HCT116 (cell line): ENCODE results near the gene SCD5. TPM values are rescaled to one million over a fixed set of nuclear protein-coding genes. Genes with fewer than 3 reads are reported as not detected.

ENCODE experiments used
- ATAC-seq: fragments of 200-7000 bp; cut with Tn5 transposase; 2 replicates; pipeline ENCODE4 v1.9.1; 2020; ENCODE audit warnings: mild to moderate bottlenecking, moderate library complexity
- BruUV-seq: library from RNA; stranded (reverse); fragments of 400-500 nt; replicated peaks from 2 replicates; lab custom pipeline; 2021; lab: Mats Ljungman, UMichigan
- CTCF ChIA-PET: fragments of 300-600 bp; sonication (Branson Sonifier 250); formaldehyde crosslinking; loops from one replicate; lab custom pipeline; 2021; ENCODE audit warnings: antibody characterized with exemption; lab: Charles Lee
- POLR2A ChIA-PET: fragments of 300-600, 350-600 bp; sonication (Branson Sonifier 250); formaldehyde crosslinking; loops from one replicate; lab custom pipeline; 2021; ENCODE audit warnings: antibody characterized with exemption; lab: Charles Lee
- RAD21 ChIA-PET, 2 experiments: fragments of 300-600 bp; sonication (Branson Sonifier 250); formaldehyde crosslinking; loops; one replicate each; lab custom pipeline; 2023; ENCODE audit warnings: low total read pairs in 2 of 2; ENCODE audit not compliant: uncharacterized antibody in 2 of 2, unreplicated experiment in 2 of 2, low non-redundant PET in 1 of 2; lab: Charles Lee
- DNase-seq: peaks from one replicate; pipeline ENCODE4 v3.0.0-alpha.2; 2010; ENCODE audit warnings: low read depth, low spot score
- H2AFZ ChIP-seq: fragments of 200-600 bp; shearing (Covaris generic), sonication (generic); 2 replicates; pipeline ENCODE4 v1.6.1; 2017; ENCODE audit warnings: low read depth, mixed run types, mixed read lengths, antibody characterized with exemption, low read length; ENCODE audit not compliant: poor library complexity, severe bottlenecking
- H3K27ac ChIP-seq: 2 replicates; pipeline ENCODE4 v1.5.1; 2012; ENCODE audit warnings: low read depth, low read length
- H3K27me3 ChIP-seq: fragments of 200-600 bp; sonication (generic); 2 replicates; pipeline ENCODE4 v1.6.1; 2016; ENCODE audit warnings: mixed run types, low read length, mixed read lengths; ENCODE audit not compliant: insufficient read depth
- H3K36me3 ChIP-seq, 2 experiments: fragments of 200-500 bp in 1 of 2; fragments of 200-600 bp in 1 of 2; sonication (Bioruptor generic) in 1 of 2; sonication (generic) in 1 of 2; 2 replicates each; pipeline versions ENCODE4 v1.5.1 to v1.6.1; 2014 to 2016; ENCODE audit warnings: low read length in 2 of 2, inconsistent platforms in 1 of 2, mixed read lengths in 1 of 2, mixed run types in 1 of 2; ENCODE audit not compliant: insufficient read depth in 2 of 2, control insufficient read depth in 1 of 2
- H3K4me1 ChIP-seq, 2 experiments: fragments of 200-600 bp in 1 of 2; sonication (generic) in 1 of 2; 2 replicates each; pipeline versions ENCODE4 v1.5.1 to v1.6.1; 2012 to 2017; ENCODE audit warnings: low read length in 2 of 2, inconsistent platforms in 1 of 2, mild to moderate bottlenecking in 1 of 2, mixed read lengths in 1 of 2, mixed run types in 1 of 2, moderate library complexity in 1 of 2; ENCODE audit not compliant: insufficient read depth in 2 of 2, control insufficient read depth in 1 of 2
- H3K4me2 ChIP-seq: fragments of 200-600 bp; sonication (generic); 2 replicates; pipeline ENCODE4 v1.6.1; 2017; ENCODE audit warnings: mixed run types, low read length, mixed read lengths
- H3K4me3 ChIP-seq, 2 experiments: fragments of 200-600 bp in 1 of 2; sonication (generic) in 1 of 2; replicated peaks in 1 of 2; 2 replicates each; pipeline ENCODE4 v1.5.1; 2011 to 2016; ENCODE audit warnings: low read length in 2 of 2, control low read depth in 1 of 2, low read depth in 1 of 2, mild to moderate bottlenecking in 1 of 2, mixed read lengths in 1 of 2, mixed run types in 1 of 2
- H3K79me2 ChIP-seq: fragments of 200-600 bp; sonication (generic); 2 replicates; pipeline ENCODE4 v1.6.1; 2017; ENCODE audit warnings: mild to moderate bottlenecking, mixed run types, low read length, moderate library complexity, mixed read lengths; ENCODE audit not compliant: insufficient read depth
- H3K9ac ChIP-seq: fragments of 200-600 bp; sonication (generic); 2 replicates; pipeline ENCODE4 v1.6.1; 2016; ENCODE audit warnings: low read length, mixed read lengths
- H3K9me2 ChIP-seq: fragments of 200-600 bp; sonication (generic), shearing (Covaris generic); 2 replicates; pipeline ENCODE4 v1.6.1; 2017; ENCODE audit warnings: mixed run types, mild to moderate bottlenecking, moderate library complexity; ENCODE audit not compliant: insufficient read depth
- H3K9me3 ChIP-seq, 2 experiments: fragments of 200-500 bp in 1 of 2; fragments of 200-600 bp in 1 of 2; sonication (Bioruptor generic) in 1 of 2; sonication (generic) in 1 of 2; 2 replicates each; pipeline ENCODE4 v1.6.1; 2014 to 2017; ENCODE audit warnings: low read length in 2 of 2, mixed read lengths in 2 of 2, inconsistent platforms in 1 of 2, low read depth in 1 of 2, mild to moderate bottlenecking in 1 of 2, mixed run types in 1 of 2, moderate library complexity in 1 of 2; ENCODE audit not compliant: control insufficient read depth in 1 of 2, insufficient read depth in 1 of 2
- H4K20me1 ChIP-seq: fragments of 200-600 bp; sonication (generic), shearing (Covaris generic); 2 replicates; pipeline ENCODE4 v1.6.1; 2017; ENCODE audit warnings: mixed run types, mild to moderate bottlenecking, moderate library complexity; ENCODE audit not compliant: insufficient read depth
- CEBPB ChIP-seq: IDR thresholded peaks from 2 replicates; pipeline ENCODE4 v1.6.1; 2012; ENCODE audit warnings: low read depth
- EGR1 ChIP-seq: IDR thresholded peaks from 2 replicates; pipeline ENCODE4 v1.6.1; 2012; ENCODE audit warnings: low read depth
- ELF1 ChIP-seq: IDR thresholded peaks from 2 replicates; pipeline ENCODE4 v1.6.1; 2012; ENCODE audit warnings: low read depth, borderline replicate concordance
- FOSL1 ChIP-seq: IDR thresholded peaks from 2 replicates; pipeline ENCODE4 v1.6.1; 2012; ENCODE audit warnings: low read depth
- JUND ChIP-seq: IDR thresholded peaks from 2 replicates; pipeline ENCODE4 v1.6.1; 2012
- POLR2AphosphoS5 ChIP-seq: IDR thresholded peaks from 2 replicates; pipeline ENCODE4 v1.6.1; 2011; ENCODE audit warnings: mild to moderate bottlenecking, low read depth, low read length, moderate library complexity
- RAD21 ChIP-seq: IDR thresholded peaks from 2 replicates; pipeline ENCODE4 v1.6.1; 2012; ENCODE audit warnings: low read depth, mild to moderate bottlenecking
- REST ChIP-seq: IDR thresholded peaks from 2 replicates; pipeline ENCODE4 v1.6.1; 2012; ENCODE audit warnings: low read depth
- SIN3A ChIP-seq: IDR thresholded peaks from 2 replicates; pipeline ENCODE4 v1.6.1; 2012; ENCODE audit warnings: low read depth
- SP1 ChIP-seq: IDR thresholded peaks from 2 replicates; pipeline ENCODE4 v1.6.1; 2012; ENCODE audit warnings: low read depth
- ZNF274 ChIP-seq: fragments of 200-500 bp; sonication (Bioruptor generic); IDR thresholded peaks from 2 replicates; pipeline ENCODE4 v1.6.1; 2014; ENCODE audit warnings: mild to moderate bottlenecking, low read depth, low read length, inconsistent platforms
- intact Hi-C: fragments of 100-400 bp; cut with micrococcal nuclease; formaldehyde crosslinking; loops from 2 replicates; pipeline ENCODE4 v1.10.0; 2022
- total RNA-seq: library from RNA; stranded (reverse); gene quantifications from one replicate; pipeline ENCODE4 v1.2.1, GENCODE V29; 2021; ENCODE audit not compliant: unreplicated experiment
- TF ChIP-seq, protein P1 (sequence below): IDR thresholded peaks from 2 replicates; pipeline ENCODE4 v1.6.1; 2012

The SCD5 gene
- total RNA-seq, 1 experiment from 2014 or later: 21.7 TPM

GRCh38 chr4:82799006-82799881 lies 648 bp upstream of the SCD5 start:
- peaks cover 13 to 25% of the 10 kb centered on the region in 2 experiments; a peak in 3 of 4 replicates for H3K4me1 ChIP-seq
- peak overlapping the region; percentile 92 for H3K4me2 ChIP-seq
- ChIA-PET RAD21 (interaction anchor here (0.6 to 1.2 kb wide), 2 partner anchors 337 kb away, joined by 3 to 5 read pairs; no protein-coding TSS in a partner anchor), CTCF (interaction anchor here (1.0 to 1.6 kb wide), 2 partner anchors 13 to 78 kb away, joined by 3 to 5 read pairs; no protein-coding TSS in a partner anchor), POLR2A (interaction anchor here (0.7 to 1.2 kb wide), 3 partner anchors 12 to 15 kb away, joined by 3 read pairs; no protein-coding TSS in a partner anchor)
- no peak overlapping the region for H3K27ac ChIP-seq
- no peaks in the 10 kb centered on the region for H3K9me3 ChIP-seq
- H4K20me1 ChIP-seq: no peaks in the 10 kb centered on the region; the same call in 1 of the 2 replicates
- no peak for DNase-seq
- H3K36me3 ChIP-seq: no peaks in the 10 kb centered on the region
- no peaks in the 10 kb centered on the region for H3K9me2 ChIP-seq
- H3K79me2 ChIP-seq: peaks cover 18% of the 10 kb centered on the region; the same call in 1 of the 2 replicates
- no peaks in the 10 kb centered on the region for H3K27me3 ChIP-seq
- peak; percentile 17; the same call in 1 of the 2 replicates for ATAC-seq
- peak overlapping the region; percentile 60 for H3K9ac ChIP-seq
- no TSS peak for BruUV-seq
- H3K4me3 ChIP-seq: peak overlapping the region; percentile 64 to 80
- intact Hi-C loops: loop anchor here (5.0 kb wide), 1 partner anchor 427 kb away; the partner anchor contains the start of gene HNRNPD
- TF ChIP-seq EGR1 (peak; percentile 48; the same call in 1 of the 2 replicates), SIN3A (no peak)
- H2AFZ ChIP-seq: peak overlapping the region; percentile 68

DNA sequence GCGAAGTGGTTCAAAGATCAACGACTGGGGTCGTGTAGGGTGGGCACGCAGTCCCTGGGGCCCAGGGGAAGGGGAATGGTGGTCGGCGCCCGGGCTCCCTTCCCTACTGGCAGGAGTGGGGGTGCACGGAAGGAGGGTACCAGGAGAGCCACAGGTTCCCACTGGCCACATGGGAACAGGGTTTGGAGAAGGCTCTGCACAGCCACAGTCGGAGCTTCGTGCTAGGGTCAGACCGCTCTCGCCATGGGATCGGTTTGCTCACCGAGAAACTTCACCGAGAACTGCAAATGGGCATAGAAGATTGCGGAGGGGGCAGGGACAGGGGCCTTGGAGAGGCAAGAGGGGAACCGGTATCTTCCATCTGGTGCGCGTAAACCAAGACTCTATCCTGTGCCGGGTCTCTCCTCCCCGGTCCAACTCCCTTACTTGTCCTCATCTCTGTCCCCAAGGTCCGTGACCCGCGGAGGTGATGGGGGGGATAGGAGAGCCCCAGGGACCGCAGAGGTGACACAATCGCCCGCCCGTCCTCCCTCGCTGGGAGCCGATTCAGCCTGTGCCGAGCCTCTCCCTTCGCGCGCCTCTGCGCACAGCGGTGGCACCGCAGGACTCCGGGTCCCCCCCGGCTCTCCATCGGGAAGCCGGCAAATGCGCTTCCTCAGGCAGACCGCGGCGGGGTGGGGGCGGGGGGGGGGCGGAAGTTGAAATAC lies 1.0 kb downstream of the SCD5 start:
- Histone ChIP-seq H3K9me3 (no peaks in the 10 kb centered on the region), H3K9me2 (no peaks in the 10 kb centered on the region), H3K36me3 (no peaks in the 10 kb centered on the region), H3K27ac (no peak overlapping the region), H3K4me3 (peak overlapping the region; percentile 64 to 80), H3K4me1 (peaks cover 13 to 25% of the 10 kb centered on the region in 2 experiments; a peak in 3 of 4 replicates), H3K79me2 (peaks cover 18% of the 10 kb centered on the region; the same call in 1 of the 2 replicates), H3K27me3 (no peaks in the 10 kb centered on the region), H3K9ac (peak overlapping the region; percentile 60), H4K20me1 (no peaks in the 10 kb centered on the region; the same call in 1 of the 2 replicates), H2AFZ (no peak overlapping the region), H3K4me2 (peak overlapping the region; percentile 92)
- DNase-seq (no peak), ATAC-seq (peak; percentile 29)
- POLR2A ChIA-PET: no interaction called here
- CTCF ChIA-PET: no interaction called here
- RAD21 ChIA-PET: interaction anchor here in 1 of 2 experiments (1.2 kb wide), 1 partner anchor 335 kb away, joined by 5 read pairs; no protein-coding TSS in a partner anchor
- intact Hi-C loops: loop anchor here (5.0 kb wide), 1 partner anchor 425 kb away; the partner anchor contains the start of gene HNRNPD
- no TSS peak for BruUV-seq
- TF ChIP-seq REST (no peak), POLR2AphosphoS5 (no peak), EGR1 (no peak), JUND (no peak), CEBPB (no peak), RAD21 (no peak), ZNF274 (no peak), ELF1 (no peak), SP1 (no peak), FOSL1 (no peak)
- TF ChIP-seq, protein P1, sequence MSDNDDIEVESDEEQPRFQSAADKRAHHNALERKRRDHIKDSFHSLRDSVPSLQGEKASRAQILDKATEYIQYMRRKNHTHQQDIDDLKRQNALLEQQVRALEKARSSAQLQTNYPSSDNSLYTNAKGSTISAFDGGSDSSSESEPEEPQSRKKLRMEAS: no peak
